Measurements from ENCODE around the gene LBX2.

Gene LBX2

DNA sequence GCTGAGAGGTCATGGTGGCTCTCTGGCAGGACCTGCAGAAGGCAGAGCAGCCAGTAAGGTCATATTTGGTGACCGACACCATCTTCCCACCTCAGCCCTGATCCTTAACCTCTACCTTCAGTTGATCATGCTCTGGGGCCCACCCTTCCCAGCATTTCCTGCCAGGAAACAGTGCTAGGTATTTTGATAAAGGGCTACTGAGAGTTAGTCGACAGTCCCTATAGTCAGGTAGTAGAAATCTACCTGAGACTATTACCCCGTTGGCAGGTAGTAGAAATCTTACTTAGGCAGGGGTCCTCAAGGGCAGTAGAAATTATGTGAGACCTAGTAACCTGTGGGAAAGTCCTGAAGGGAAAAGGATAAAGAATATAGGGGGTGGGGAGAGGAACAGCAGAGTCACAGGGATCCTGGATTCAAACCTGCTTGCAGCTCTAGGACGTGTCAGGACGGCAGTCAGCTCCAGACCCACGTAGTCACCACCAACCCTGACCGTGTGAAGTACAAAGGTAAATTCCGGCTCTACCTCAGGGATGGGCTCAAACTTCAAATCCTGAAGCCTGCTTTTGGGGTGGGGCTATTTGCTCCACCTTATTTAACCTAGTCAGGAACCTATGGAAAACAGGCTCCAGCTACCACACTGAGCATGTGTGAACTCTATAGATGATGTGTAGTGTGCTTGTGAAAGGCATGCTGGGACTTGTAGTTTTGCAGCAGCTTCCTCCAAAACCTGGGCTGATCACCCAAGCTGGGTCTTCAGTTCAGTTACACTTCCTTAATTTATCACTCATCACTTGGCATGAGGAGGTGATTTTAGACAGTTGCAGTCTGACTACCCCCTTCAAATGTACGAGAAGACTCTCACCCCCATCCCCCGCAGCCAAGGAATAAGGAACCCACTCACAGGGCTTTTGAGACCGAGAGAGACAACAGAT, 26.6 kb upstream of the LBX2 start, which contains the start of gene DQX1:
TSS of gene DQX1 (minus strand) at position 515 of the 932 bp plus-strand sequence. CDS start at position 13, 502 bp downstream.
- TF ChIP-seq, protein P1, sequence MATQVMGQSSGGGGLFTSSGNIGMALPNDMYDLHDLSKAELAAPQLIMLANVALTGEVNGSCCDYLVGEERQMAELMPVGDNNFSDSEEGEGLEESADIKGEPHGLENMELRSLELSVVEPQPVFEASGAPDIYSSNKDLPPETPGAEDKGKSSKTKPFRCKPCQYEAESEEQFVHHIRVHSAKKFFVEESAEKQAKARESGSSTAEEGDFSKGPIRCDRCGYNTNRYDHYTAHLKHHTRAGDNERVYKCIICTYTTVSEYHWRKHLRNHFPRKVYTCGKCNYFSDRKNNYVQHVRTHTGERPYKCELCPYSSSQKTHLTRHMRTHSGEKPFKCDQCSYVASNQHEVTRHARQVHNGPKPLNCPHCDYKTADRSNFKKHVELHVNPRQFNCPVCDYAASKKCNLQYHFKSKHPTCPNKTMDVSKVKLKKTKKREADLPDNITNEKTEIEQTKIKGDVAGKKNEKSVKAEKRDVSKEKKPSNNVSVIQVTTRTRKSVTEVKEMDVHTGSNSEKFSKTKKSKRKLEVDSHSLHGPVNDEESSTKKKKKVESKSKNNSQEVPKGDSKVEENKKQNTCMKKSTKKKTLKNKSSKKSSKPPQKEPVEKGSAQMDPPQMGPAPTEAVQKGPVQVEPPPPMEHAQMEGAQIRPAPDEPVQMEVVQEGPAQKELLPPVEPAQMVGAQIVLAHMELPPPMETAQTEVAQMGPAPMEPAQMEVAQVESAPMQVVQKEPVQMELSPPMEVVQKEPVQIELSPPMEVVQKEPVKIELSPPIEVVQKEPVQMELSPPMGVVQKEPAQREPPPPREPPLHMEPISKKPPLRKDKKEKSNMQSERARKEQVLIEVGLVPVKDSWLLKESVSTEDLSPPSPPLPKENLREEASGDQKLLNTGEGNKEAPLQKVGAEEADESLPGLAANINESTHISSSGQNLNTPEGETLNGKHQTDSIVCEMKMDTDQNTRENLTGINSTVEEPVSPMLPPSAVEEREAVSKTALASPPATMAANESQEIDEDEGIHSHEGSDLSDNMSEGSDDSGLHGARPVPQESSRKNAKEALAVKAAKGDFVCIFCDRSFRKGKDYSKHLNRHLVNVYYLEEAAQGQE (IDR thresholded peaks at IDR 0.05; ENCODE audit: insufficient read depth in 1 of 2, low read depth in 2 of 2, low read length in 2 of 2) = no peak
- TF ChIP-seq TAF1 (IDR thresholded peaks at IDR 0.05; ENCODE audit: borderline replicate concordance, insufficient read depth, low read length) = no peak
- TF ChIP-seq POLR2AphosphoS5 (IDR thresholded peaks at IDR 0.05; ENCODE audit: low read depth, low read length) = peak; percentile 26; the same call in 1 of the 2 replicates
- no peak for TF ChIP-seq FOXP2 (optimal IDR thresholded peaks at IDR 0.05; ENCODE audit: borderline replicate concordance, extremely low read depth, extremely low read length, insufficient read depth)
- no peak for TF ChIP-seq SIN3A (IDR thresholded peaks at IDR 0.05; ENCODE audit: borderline replicate concordance, insufficient read depth, low read length)

DNA sequence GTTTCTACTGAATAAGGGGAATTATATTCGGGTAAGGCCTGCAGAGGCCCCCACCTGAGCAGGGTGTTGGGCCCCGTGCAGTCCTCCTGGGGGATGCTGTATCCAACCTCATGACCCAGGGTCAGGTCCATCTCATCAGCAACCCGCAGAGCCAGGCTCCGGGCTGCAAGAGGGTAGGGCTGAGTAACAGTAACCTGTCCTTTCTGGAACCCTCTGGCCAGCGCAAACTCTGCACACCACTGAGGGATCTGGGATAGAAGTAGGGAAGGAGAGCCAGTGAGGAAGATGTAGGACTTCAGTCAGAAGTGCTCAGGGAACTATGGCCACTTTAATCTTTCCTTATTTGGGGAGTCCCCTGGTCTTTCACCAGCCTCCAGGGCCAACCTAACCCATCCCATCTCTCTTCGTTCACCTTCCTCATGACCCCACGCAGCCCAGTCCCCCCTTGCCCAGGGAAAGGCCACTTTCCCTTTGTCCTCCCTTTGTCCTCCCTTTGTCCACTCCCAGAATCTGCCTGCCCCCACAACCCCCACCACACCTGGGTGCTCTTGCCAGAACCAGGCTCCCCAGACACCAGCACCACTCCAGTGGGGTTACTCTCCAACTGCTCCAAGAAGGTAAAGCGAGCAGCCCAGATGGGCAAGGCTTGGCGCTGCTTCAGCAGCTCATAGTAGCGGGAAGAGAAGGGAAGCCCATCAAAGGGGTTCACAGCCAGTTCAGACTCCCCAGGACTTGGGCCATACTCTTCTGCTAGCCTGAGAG, 25.7 kb upstream of the LBX2 start:
- TF ChIP-seq, protein P1 (IDR thresholded peaks at IDR 0.05; ENCODE audit: insufficient read depth in 1 of 2, low read depth in 2 of 2, low read length in 2 of 2) = no peak
- no peak for TF ChIP-seq SIN3A (IDR thresholded peaks at IDR 0.05; ENCODE audit: borderline replicate concordance, insufficient read depth, low read length)
- no peak for TF ChIP-seq POLR2AphosphoS5 (IDR thresholded peaks at IDR 0.05; ENCODE audit: low read depth, low read length)
- TF ChIP-seq TAF1 (IDR thresholded peaks at IDR 0.05; ENCODE audit: borderline replicate concordance, insufficient read depth, low read length) = no peak
- TF ChIP-seq FOXP2 (optimal IDR thresholded peaks at IDR 0.05; ENCODE audit: borderline replicate concordance, extremely low read depth, extremely low read length, insufficient read depth) = no peak

DNA sequence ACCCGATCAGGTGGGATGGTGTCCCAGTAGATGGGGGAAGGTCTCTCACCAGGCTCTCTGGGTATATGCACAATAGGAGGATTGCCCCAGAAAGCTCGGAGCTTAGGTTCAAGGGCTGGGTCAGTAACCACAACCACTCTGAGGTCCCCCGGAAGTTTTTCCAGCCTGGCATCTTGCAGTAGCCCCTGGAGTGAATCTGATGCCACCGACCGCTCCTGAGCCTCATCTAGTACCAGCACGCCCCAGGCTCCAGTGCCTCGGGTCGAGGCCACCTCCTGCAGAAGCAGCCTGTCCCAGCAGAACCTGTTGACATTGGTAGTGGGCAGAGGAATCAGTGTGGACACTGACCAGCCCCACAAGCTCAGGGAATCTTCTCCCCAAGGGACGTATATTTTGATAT, 24.6 kb upstream of the LBX2 start:
- TF ChIP-seq FOXP2 (optimal IDR thresholded peaks at IDR 0.05; ENCODE audit: borderline replicate concordance, extremely low read depth, extremely low read length, insufficient read depth) (no peak), POLR2AphosphoS5 (IDR thresholded peaks at IDR 0.05; ENCODE audit: low read depth, low read length) (no peak), SIN3A (IDR thresholded peaks at IDR 0.05; ENCODE audit: borderline replicate concordance, insufficient read depth, low read length) (no peak), TAF1 (IDR thresholded peaks at IDR 0.05; ENCODE audit: borderline replicate concordance, insufficient read depth, low read length) (no peak)
- TF ChIP-seq, protein P1 (IDR thresholded peaks at IDR 0.05; ENCODE audit: insufficient read depth in 1 of 2, low read depth in 2 of 2, low read length in 2 of 2) = no peak

DNA sequence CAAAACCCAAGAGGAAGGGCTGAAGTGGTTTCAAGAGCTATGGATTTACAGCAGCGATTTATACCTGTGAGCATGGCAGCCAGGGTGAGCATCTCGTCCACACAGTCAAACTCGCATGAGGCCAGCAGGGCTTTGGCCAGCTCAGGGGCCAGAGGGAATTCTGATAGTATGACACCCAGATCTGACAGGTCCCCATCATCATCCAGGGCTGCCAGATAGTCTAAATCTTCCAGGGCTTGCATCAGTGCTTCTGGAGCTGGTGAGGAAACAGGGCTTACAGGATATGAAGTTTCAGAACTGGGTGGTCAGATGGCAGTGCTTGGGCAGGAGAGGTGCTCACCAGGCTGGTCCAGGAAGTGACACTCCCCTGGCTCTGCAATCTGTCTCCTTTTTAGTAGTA, 23.1 kb upstream of the LBX2 start:
- TF ChIP-seq FOXP2 (optimal IDR thresholded peaks at IDR 0.05; ENCODE audit: borderline replicate concordance, extremely low read depth, extremely low read length, insufficient read depth) = no peak
- no peak for TF ChIP-seq POLR2AphosphoS5 (IDR thresholded peaks at IDR 0.05; ENCODE audit: low read depth, low read length)
- TF ChIP-seq TAF1 (IDR thresholded peaks at IDR 0.05; ENCODE audit: borderline replicate concordance, insufficient read depth, low read length) = no peak

DNA sequence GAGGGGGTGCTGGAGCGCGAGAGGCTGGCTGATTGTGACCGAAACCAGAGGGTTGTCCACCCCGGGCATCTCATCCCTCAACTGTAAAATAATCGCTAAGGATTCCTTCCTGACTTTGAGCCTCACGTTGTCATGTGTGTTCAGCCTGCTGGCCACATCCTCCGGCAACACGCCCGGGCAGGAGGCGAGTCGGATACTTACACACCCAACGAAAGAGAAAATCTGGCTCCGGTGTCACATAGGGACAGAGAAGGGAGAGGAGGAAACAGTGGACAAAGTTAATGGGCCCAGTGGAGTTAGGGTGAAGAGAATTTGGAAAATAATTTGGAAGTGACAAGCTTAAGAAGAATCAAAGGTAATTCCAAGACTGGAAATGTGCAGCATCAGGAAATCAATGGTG, 17.2 kb upstream of the LBX2 start:
- TF ChIP-seq FOXP2 (optimal IDR thresholded peaks at IDR 0.05; ENCODE audit: borderline replicate concordance, extremely low read depth, extremely low read length, insufficient read depth) = no peak

All from PFSK-1 (cell line).